Measurements from ENCODE around the gene SPACA4. TPM values are rescaled to one million over a fixed set of nuclear protein-coding genes. Genes with fewer than 3 reads are reported as not detected.

SPACA4 gene
- total RNA-seq, 3 donors from 2014 or later (not counting 1 experiment from before 2014, with no cell fraction given) = not detected

DNA sequence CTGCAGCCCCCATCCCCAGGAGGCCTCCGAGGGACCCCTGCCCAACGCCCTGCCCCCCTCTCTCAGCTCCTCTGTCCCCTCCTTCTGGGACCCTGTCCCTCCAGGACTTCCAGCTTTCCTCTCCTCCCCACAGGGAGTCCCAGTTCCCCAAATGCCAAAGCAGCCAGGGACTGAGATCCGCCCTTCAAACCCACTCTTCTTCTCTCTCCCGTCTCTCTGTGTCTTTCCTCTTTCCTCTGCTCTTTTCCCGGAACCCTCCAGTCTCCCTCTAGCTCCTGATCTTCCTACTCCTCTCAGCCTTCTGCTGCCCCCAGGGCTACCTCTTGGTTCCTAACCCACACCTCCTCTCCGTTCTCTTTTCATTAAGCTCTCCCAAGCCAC is 39.1 kb downstream of the SPACA4 start:
- 2% methylated on average over 6 of the region's 6 CpGs for WGBS (ENCODE audit: insufficient coverage)
- Mint-ChIP-seq H3K4me1 (peaks cover 22 to 36% of the 10 kb centered on the region in 2 donors), H3K4me3 (peak overlapping the region; percentile 92), H3K36me3 (no peaks in the 10 kb centered on the region), H3K9me3 (no peaks in the 10 kb centered on the region), H3K27ac (peak overlapping the region; percentile 89 to 95), H3K27me3 (ENCODE audit: low read depth in 2 of 2) (peaks cover 0 to 3% of the 10 kb centered on the region in 2 donors)
- DNase-seq (peak in 1 of 2 donors; percentile 46), ATAC-seq (no peak)
- Histone ChIP-seq H3K9me3 (ENCODE audit: control insufficient read depth, insufficient read depth, low read length) (no peaks in the 10 kb centered on the region), H3K27ac (ENCODE audit: low read length) (peak overlapping the region; percentile 93), H3K4me3 (ENCODE audit: low read length) (peak overlapping the region; percentile 79), H3K27me3 (ENCODE audit: control insufficient read depth, insufficient read depth, low read length) (no peaks in the 10 kb centered on the region), H3K4me1 (ENCODE audit: control insufficient read depth, insufficient read depth, low read length) (peaks cover 51% of the 10 kb centered on the region), H3K36me3 (ENCODE audit: control insufficient read depth, insufficient read depth, low read length) (no peaks in the 10 kb centered on the region)
- intact Hi-C loops (cut with micrococcal nuclease) = loop anchor here (5.0 to 10.0 kb wide), 2 partner anchors 92 to 319 kb away; partner anchors contain the start of gene FTL
- TF ChIP-seq, protein P1, sequence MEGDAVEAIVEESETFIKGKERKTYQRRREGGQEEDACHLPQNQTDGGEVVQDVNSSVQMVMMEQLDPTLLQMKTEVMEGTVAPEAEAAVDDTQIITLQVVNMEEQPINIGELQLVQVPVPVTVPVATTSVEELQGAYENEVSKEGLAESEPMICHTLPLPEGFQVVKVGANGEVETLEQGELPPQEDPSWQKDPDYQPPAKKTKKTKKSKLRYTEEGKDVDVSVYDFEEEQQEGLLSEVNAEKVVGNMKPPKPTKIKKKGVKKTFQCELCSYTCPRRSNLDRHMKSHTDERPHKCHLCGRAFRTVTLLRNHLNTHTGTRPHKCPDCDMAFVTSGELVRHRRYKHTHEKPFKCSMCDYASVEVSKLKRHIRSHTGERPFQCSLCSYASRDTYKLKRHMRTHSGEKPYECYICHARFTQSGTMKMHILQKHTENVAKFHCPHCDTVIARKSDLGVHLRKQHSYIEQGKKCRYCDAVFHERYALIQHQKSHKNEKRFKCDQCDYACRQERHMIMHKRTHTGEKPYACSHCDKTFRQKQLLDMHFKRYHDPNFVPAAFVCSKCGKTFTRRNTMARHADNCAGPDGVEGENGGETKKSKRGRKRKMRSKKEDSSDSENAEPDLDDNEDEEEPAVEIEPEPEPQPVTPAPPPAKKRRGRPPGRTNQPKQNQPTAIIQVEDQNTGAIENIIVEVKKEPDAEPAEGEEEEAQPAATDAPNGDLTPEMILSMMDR (IDR thresholded peaks at IDR 0.05) = no peak

DNA sequence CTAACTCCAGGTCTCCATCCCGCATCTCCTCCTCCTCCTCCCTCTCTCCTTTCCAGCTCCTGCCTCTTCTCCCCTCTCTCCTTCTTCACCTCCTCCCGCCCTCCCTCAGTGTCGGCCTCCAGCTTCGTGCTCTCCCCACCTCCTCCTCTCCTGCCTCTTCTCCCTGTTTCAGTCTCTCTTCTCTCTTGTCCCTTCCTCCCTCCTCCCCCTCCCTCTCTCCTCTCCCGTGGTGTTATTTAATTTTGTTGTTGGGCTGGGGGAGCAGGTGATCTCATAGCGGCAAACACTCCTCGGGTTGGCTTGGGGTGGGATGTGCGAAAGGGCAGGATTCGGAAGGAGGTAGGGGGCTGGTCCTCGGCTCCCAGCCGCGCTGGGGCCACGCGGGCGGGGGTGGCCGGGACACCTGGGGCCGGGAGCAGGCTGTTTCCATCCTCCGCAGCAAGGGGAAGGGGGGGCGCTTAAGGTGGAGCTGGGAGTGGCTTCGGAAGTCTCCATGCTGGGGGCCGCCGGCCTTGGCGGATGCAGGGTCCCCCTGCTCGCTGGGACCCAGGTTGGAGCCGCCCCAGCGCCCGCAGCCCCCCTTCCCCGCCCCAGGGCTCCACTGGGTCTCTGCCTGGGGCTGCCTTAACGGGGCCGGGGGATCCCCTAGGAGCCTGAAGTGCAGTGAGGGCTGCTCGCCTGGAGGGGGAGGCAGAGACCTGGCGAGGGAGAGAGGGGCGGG is 39.6 kb downstream of the SPACA4 start, which contains the start of gene CA11:
Gene CA11 (minus strand): TSS at position 187 of the 721 bp plus-strand sequence. CDS start 555 bp downstream, outside the sequence.
- under 1% methylated on average over 32 of the region's 33 CpGs for WGBS (ENCODE audit: insufficient coverage)
- Histone ChIP-seq H3K27ac (ENCODE audit: low read length) (peak within 1 kb of the TSS; percentile 93), H3K36me3 (ENCODE audit: control insufficient read depth, insufficient read depth, low read length) (no peaks in the 10 kb centered on the region), H3K4me3 (ENCODE audit: low read length) (peak within 1 kb of the TSS; percentile 79), H3K27me3 (ENCODE audit: control insufficient read depth, insufficient read depth, low read length) (no peaks in the 10 kb centered on the region), H3K9me3 (ENCODE audit: control insufficient read depth, insufficient read depth, low read length) (no peaks in the 10 kb centered on the region), H3K4me1 (ENCODE audit: control insufficient read depth, insufficient read depth, low read length) (peaks cover 51% of the 10 kb centered on the region)
- ATAC-seq (peak; percentile 85 to 95 (median 88)), DNase-seq (peak; percentile 88 to 96)
- intact Hi-C loops (cut with micrococcal nuclease) = loop anchor here (1.0 to 10.0 kb wide), 6 partner anchors 8 to 319 kb away; partner anchors contain the start of gene FTL
- peaks cover 22 to 36% of the 10 kb centered on the region in 2 donors for H3K4me1 Mint-ChIP-seq
- peak within 1 kb of the TSS; percentile 92 for H3K4me3 Mint-ChIP-seq
- peak within 1 kb of the TSS; percentile 89 to 95 for H3K27ac Mint-ChIP-seq
- no peaks in the 10 kb centered on the region for H3K36me3 Mint-ChIP-seq
- H3K9me3 Mint-ChIP-seq = no peaks in the 10 kb centered on the region
- TF ChIP-seq, protein P1 (IDR thresholded peaks at IDR 0.05) = peak; percentile 75
- peaks cover 0 to 3% of the 10 kb centered on the region in 2 donors for H3K27me3 Mint-ChIP-seq (ENCODE audit: low read depth in 2 of 2)

DNA sequence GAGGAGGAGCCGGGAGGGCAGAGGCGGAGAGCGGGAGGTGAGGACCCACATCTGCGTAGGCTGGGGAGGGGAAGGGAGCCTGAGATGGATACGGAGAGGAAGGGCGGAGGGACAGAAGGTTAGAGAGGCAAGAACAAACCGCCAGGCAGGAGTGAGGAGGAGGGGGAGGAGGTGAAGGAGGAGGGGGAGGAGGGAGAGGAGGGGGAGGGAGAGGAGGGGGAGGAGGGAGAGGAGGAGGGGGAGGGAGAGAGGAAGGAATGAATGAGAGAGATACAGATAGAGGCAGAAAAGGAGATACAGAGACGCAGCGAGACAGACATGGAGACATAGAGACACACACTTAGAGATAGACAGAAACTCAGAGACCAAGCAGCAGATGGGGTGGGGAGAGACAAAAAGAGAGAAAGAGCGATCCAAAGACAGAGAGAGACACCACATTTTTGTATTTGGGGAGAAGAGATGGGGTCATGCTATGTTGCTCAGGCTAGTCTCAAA is 40.2 kb downstream of the SPACA4 start:
- intact Hi-C loops (cut with micrococcal nuclease) = loop anchor here (1.0 to 10.0 kb wide), 6 partner anchors 8 to 318 kb away; partner anchors contain the start of gene FTL
- TF ChIP-seq, protein P1 (IDR thresholded peaks at IDR 0.05) = no peak
- H3K4me1 ChIP-seq (ENCODE audit: control insufficient read depth, insufficient read depth, low read length) = peaks cover 51% of the 10 kb centered on the region
- 12% methylated on average over 8 of the region's 10 CpGs for WGBS (ENCODE audit: insufficient coverage)
- no peaks in the 10 kb centered on the region for H3K9me3 ChIP-seq (ENCODE audit: control insufficient read depth, insufficient read depth, low read length)
- peaks cover 0 to 3% of the 10 kb centered on the region in 2 donors for H3K27me3 Mint-ChIP-seq (ENCODE audit: low read depth in 2 of 2)
- no peaks in the 10 kb centered on the region for H3K36me3 Mint-ChIP-seq
- no peaks in the 10 kb centered on the region for H3K27me3 ChIP-seq (ENCODE audit: control insufficient read depth, insufficient read depth, low read length)
- peak overlapping the region; percentile 93 for H3K27ac ChIP-seq (ENCODE audit: low read length)
- H3K36me3 ChIP-seq (ENCODE audit: control insufficient read depth, insufficient read depth, low read length) = no peaks in the 10 kb centered on the region
- no peaks in the 10 kb centered on the region for H3K9me3 Mint-ChIP-seq
- ATAC-seq = no peak
- H3K4me3 Mint-ChIP-seq = peak overlapping the region; percentile 57
- no peak for DNase-seq
- peak overlapping the region; percentile 89 to 95 for H3K27ac Mint-ChIP-seq
- H3K4me3 ChIP-seq (ENCODE audit: low read length) = peak overlapping the region; percentile 79
- H3K4me1 Mint-ChIP-seq = peaks cover 22 to 36% of the 10 kb centered on the region in 2 donors

Data from natural killer cell (primary cell).